HFFc6 (cell line): Measurements from ENCODE around the gene MED27. TPM values are rescaled to one million over a fixed set of nuclear protein-coding genes. Genes with fewer than 3 reads are reported as not detected.

Experiments
- DNase-seq: peaks from one replicate; pipeline ENCODE4 v3.0.0-alpha.2; 2018
- H3K27ac Mint-ChIP-seq: 2 replicates; pipeline ENCODE4 v1.8.0; 2020; ENCODE audit warnings: mild to moderate bottlenecking, mixed read lengths
- H3K27me3 Mint-ChIP-seq: 2 replicates; pipeline ENCODE4 v1.8.0; 2021; ENCODE audit warnings: mild to moderate bottlenecking, moderate library complexity, mixed read lengths; ENCODE audit not compliant: insufficient read depth
- H3K36me3 Mint-ChIP-seq: 2 replicates; pipeline ENCODE4 v1.8.0; 2021; ENCODE audit warnings: low read depth, mixed read lengths
- H3K4me1 Mint-ChIP-seq: 2 replicates; pipeline ENCODE4 v1.8.0; 2020; ENCODE audit warnings: low read depth, mixed read lengths
- H3K4me3 Mint-ChIP-seq: 2 replicates; pipeline ENCODE4 v1.8.0; 2020; ENCODE audit warnings: mild to moderate bottlenecking, moderate library complexity, mixed read lengths
- H3K9me3 Mint-ChIP-seq: 2 replicates; pipeline ENCODE4 v1.8.0; 2020; ENCODE audit warnings: mild to moderate bottlenecking, mixed read lengths
- CTCF ChIP-seq: fragments of 200-600 bp; sonication (generic); IDR thresholded peaks from 2 replicates; pipeline ENCODE4 v1.5.0; 2021; ENCODE audit warnings: antibody characterized with exemption, mild to moderate bottlenecking
- total RNA-seq, 6 experiments: library from RNA; stranded (reverse); fragmentation: NEBNext Ultra II Directional; extraction: Animal tissue kit (Norgen Biotek cat#: 25700); gene quantifications; 2 replicates in 1 of 6; 3 replicates in 5 of 6; pipeline ENCODE4 v1.2.3, GENCODE V29; 2021

MED27 gene
- total RNA-seq, 6 experiments from 2014 or later = 30.2 to 37.7 (median 32.7) TPM

- no peaks in the 10 kb centered on the region for H3K9me3 Mint-ChIP-seq
- no peak for DNase-seq
- peak; percentile 54 for TF ChIP-seq CTCF
These were observed 125.4 kb downstream of the MED27 start for GRCh38 chr9:131954299-131954698.

DNA sequence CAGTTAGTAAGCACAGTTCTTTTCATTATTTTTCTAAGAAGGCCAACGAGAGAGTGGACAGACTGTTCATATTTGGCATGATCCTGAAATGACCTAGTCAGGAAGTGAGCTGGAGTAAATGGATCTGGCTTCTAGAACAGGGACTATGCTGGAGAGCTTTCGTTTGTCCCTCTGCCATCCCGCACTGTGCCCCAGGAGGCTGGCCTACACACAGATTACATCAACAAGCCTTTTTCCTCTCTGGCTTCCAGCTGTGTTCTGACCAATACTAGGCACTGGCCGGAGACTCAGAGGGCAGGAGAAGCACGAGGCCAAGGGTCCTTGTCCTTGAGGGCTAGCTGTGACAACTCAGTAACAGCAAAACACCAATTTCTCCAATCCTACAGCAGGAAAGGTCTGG is 127.8 kb downstream of the MED27 start:
- no peak overlapping the region for H3K4me3 Mint-ChIP-seq
- no peaks in the 10 kb centered on the region for H3K9me3 Mint-ChIP-seq
- H3K36me3 Mint-ChIP-seq = peaks cover 14% of the 10 kb centered on the region; the same call in 1 of the 2 replicates
- TF ChIP-seq CTCF = no peak
- H3K27ac Mint-ChIP-seq = peak overlapping the region; percentile 14; the same call in 1 of the 2 replicates
- peaks cover 4% of the 10 kb centered on the region for H3K27me3 Mint-ChIP-seq
- H3K4me1 Mint-ChIP-seq = peaks cover 17% of the 10 kb centered on the region
- DNase-seq = no peak

More at GRCh38 chr9:131954299-131954698, 125.4 kb downstream of the MED27 start:
- Mint-ChIP-seq H3K4me3 (no peak overlapping the region), H3K27ac (no peak overlapping the region), H3K4me1 (peaks cover 13% of the 10 kb centered on the region), H3K27me3 (peaks cover 8% of the 10 kb centered on the region), H3K36me3 (peaks cover 14% of the 10 kb centered on the region; the same call in 1 of the 2 replicates)

DNA sequence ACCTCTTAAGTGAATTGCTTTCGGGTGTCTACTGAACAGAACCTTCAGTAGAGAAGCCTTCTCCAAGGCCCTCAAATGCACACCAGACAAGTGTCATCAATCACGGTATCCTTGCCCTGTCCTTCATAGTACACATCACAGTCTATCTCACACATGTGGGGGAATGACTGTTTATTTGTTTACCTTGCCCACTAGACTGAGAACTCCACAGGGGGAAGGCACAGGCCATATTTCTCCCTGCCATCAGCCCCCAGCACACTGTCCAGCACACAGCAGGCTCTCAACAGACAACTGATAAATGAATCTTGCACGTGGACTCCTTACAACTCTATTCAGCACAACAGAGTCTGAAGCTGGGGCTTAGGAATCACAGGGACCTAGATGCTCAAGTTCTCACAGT is 128.5 kb downstream of the MED27 start:
- Mint-ChIP-seq H3K27me3 (peaks cover 4% of the 10 kb centered on the region), H3K27ac (no peak overlapping the region), H3K9me3 (no peaks in the 10 kb centered on the region), H3K4me3 (no peak overlapping the region), H3K4me1 (peaks cover 25% of the 10 kb centered on the region), H3K36me3 (peaks cover 18% of the 10 kb centered on the region; the same call in 1 of the 2 replicates)
- no peak for DNase-seq
- TF ChIP-seq CTCF = no peak

DNA sequence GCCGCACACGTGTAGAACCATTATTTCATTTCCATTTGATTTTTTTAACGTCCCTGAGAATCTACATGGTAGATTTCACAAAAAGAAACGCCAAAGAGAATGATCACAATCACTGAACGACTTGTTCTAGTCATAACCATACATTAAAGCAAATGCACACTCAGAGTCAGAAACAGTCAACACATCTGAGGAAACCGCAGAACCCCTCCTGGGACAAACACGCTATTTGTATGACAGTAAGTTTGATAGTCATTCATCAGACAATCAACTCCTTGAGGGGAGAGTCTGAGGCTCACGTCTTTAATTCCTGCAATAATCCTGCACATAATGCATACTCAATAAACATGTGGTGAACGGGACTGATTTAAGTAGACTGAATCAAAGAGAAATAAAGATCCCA is 129.2 kb downstream of the MED27 start:
- peaks cover 4% of the 10 kb centered on the region for H3K27me3 Mint-ChIP-seq
- H3K36me3 Mint-ChIP-seq = peaks cover 21% of the 10 kb centered on the region; the same call in 1 of the 2 replicates
- TF ChIP-seq CTCF = no peak
- no peak overlapping the region for H3K4me3 Mint-ChIP-seq
- no peak for DNase-seq
- no peak overlapping the region for H3K27ac Mint-ChIP-seq
- no peaks in the 10 kb centered on the region for H3K9me3 Mint-ChIP-seq
- peaks cover 27% of the 10 kb centered on the region for H3K4me1 Mint-ChIP-seq

GRCh38 chr9:131946180-131946579 is 133.5 kb downstream of the MED27 start:
- Mint-ChIP-seq H3K4me1 (peaks cover 30% of the 10 kb centered on the region), H3K4me3 (no peak overlapping the region), H3K27me3 (peaks cover 2% of the 10 kb centered on the region), H3K27ac (no peak overlapping the region), H3K36me3 (peaks cover 27% of the 10 kb centered on the region), H3K9me3 (no peaks in the 10 kb centered on the region)
- no peak for TF ChIP-seq CTCF
- DNase-seq = no peak

GRCh38 chr9:131943351-131943841 is 136.3 kb downstream of the MED27 start:
- peaks cover 30% of the 10 kb centered on the region for H3K4me1 Mint-ChIP-seq
- DNase-seq = no peak
- H3K36me3 Mint-ChIP-seq = peaks cover 14% of the 10 kb centered on the region
- no peaks in the 10 kb centered on the region; the same call in none of the 2 replicates for H3K27me3 Mint-ChIP-seq
- H3K9me3 Mint-ChIP-seq = no peaks in the 10 kb centered on the region
- no peak overlapping the region for H3K27ac Mint-ChIP-seq
- no peak overlapping the region for H3K4me3 Mint-ChIP-seq
- TF ChIP-seq CTCF = no peak
